ENCODE measurements around the gene TDRD10.

TDRD10 gene

DNA sequence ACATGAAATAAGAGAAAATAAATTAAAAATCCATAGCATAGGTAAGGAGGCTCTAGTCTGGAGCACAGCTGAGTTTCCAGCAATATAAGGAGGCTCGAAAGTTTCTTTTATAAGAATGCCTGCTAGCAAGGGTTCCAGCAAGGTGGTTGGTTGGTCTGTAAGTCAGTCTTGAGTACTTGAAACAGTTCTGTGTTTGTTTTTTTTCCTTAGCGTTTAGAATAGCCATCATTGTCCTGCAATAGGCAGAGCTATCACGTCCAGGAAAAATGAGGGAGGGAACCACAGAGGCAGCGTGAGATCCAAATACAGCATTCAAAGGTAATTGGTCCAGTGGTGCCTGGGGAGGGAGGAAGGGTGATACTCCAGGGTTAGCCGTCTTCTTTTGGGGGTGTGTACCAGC is 48.1 kb downstream of the TDRD10 start:
- Histone ChIP-seq H3K27ac (ENCODE audit: low read depth, low read length) (no peak overlapping the region), H3K9ac (ENCODE audit: low read length) (no peak overlapping the region), H3K79me2 (ENCODE audit: control insufficient read depth, insufficient read depth, low read length, poor library complexity) (no peaks in the 10 kb centered on the region), H4K91ac (ENCODE audit: low read depth, low read length) (no peak overlapping the region), H2AK5ac (ENCODE audit: low read length) (no peak overlapping the region), H3K4me3 (ENCODE audit: low read depth, low read length) (no peak overlapping the region), H3K9me3 (ENCODE audit: insufficient read depth, low read depth, low read length) (no peaks in the 10 kb centered on the region), H4K8ac (ENCODE audit: low read depth, low read length) (no peak overlapping the region), H3K4me2 (ENCODE audit: low read length) (no peak overlapping the region), H2BK12ac (ENCODE audit: low read length) (no peak overlapping the region), H2AFZ (ENCODE audit: insufficient read depth, low read length, poor library complexity) (no peak overlapping the region), H2BK5ac (ENCODE audit: low read depth, low read length, poor library complexity) (no peak overlapping the region), H3K27me3 (ENCODE audit: insufficient read depth, low read length) (no peaks in the 10 kb centered on the region), H3K4ac (ENCODE audit: low read depth, low read length) (no peak overlapping the region), H3K36me3 (ENCODE audit: control insufficient read depth in 1 of 2, insufficient read depth in 2 of 2, low read length in 2 of 2) (peaks cover 46 to 62% of the 10 kb centered on the region in 2 experiments), H3K23ac (ENCODE audit: low read length) (no peak overlapping the region), H3K4me1 (ENCODE audit: control insufficient read depth in 1 of 2, insufficient read depth in 2 of 2, low read length in 2 of 2) (no peaks in the 10 kb centered on the region), H3K18ac (ENCODE audit: low read length) (no peak overlapping the region), H4K12ac (ENCODE audit: low read depth, low read length) (no peak overlapping the region), H3K14ac (ENCODE audit: low read length) (no peak overlapping the region), H3K79me1 (ENCODE audit: low read length) (no peaks in the 10 kb centered on the region), H2BK120ac (ENCODE audit: insufficient read depth, low read length, poor library complexity) (no peak overlapping the region)
- DNase-seq: no peak
- WGBS (ENCODE audit: extremely low coverage, insufficient coverage, insufficient read length): no CpG with 5 or more reads among the region's 5 CpGs

DNA sequence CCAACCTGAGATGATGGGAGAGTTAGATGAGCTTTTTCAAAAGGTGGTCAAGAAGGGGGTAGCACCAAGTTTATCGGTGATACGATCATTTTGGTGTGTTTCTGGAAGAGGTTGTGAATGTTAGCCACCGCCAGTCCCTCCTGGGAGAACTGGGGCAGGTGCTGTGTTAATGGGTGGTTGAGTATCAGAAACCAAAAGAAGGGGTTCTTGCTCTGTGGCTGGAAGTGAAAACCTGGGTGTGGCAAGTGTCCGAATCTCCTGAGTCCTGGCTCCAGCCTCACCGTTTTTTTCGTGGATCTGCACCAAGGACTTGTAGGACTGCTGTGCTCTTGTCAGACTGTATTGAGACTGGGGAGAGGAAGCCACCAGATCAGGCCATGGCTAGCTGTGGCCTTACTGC is 48.6 kb downstream of the TDRD10 start:
- Histone ChIP-seq H3K27ac (ENCODE audit: low read depth, low read length) (no peak overlapping the region), H3K79me1 (ENCODE audit: low read length) (no peaks in the 10 kb centered on the region), H3K36me3 (ENCODE audit: control insufficient read depth in 1 of 2, insufficient read depth in 2 of 2, low read length in 2 of 2) (peaks cover 52 to 68% of the 10 kb centered on the region in 2 experiments), H4K12ac (ENCODE audit: low read depth, low read length) (no peak overlapping the region), H3K14ac (ENCODE audit: low read length) (no peak overlapping the region), H3K4ac (ENCODE audit: low read depth, low read length) (no peak overlapping the region), H4K91ac (ENCODE audit: low read depth, low read length) (no peak overlapping the region), H3K27me3 (ENCODE audit: insufficient read depth, low read length) (no peaks in the 10 kb centered on the region), H2BK120ac (ENCODE audit: insufficient read depth, low read length, poor library complexity) (no peak overlapping the region), H3K79me2 (ENCODE audit: control insufficient read depth, insufficient read depth, low read length, poor library complexity) (no peaks in the 10 kb centered on the region), H2AK5ac (ENCODE audit: low read length) (no peak overlapping the region), H2AFZ (ENCODE audit: insufficient read depth, low read length, poor library complexity) (no peak overlapping the region), H3K4me2 (ENCODE audit: low read length) (no peak overlapping the region), H2BK5ac (ENCODE audit: low read depth, low read length, poor library complexity) (no peak overlapping the region), H3K9ac (ENCODE audit: low read length) (no peak overlapping the region), H2BK12ac (ENCODE audit: low read length) (no peak overlapping the region), H4K8ac (ENCODE audit: low read depth, low read length) (no peak overlapping the region), H3K4me3 (ENCODE audit: low read depth, low read length) (no peak overlapping the region), H3K18ac (ENCODE audit: low read length) (no peak overlapping the region), H3K4me1 (ENCODE audit: control insufficient read depth in 1 of 2, insufficient read depth in 2 of 2, low read length in 2 of 2) (no peaks in the 10 kb centered on the region), H3K9me3 (ENCODE audit: insufficient read depth, low read depth, low read length) (no peaks in the 10 kb centered on the region), H3K23ac (ENCODE audit: low read length) (no peak overlapping the region)
- DNase-seq: no peak
- WGBS (ENCODE audit: extremely low coverage, insufficient coverage, insufficient read length): no CpG with 5 or more reads among the region's 6 CpGs

DNA sequence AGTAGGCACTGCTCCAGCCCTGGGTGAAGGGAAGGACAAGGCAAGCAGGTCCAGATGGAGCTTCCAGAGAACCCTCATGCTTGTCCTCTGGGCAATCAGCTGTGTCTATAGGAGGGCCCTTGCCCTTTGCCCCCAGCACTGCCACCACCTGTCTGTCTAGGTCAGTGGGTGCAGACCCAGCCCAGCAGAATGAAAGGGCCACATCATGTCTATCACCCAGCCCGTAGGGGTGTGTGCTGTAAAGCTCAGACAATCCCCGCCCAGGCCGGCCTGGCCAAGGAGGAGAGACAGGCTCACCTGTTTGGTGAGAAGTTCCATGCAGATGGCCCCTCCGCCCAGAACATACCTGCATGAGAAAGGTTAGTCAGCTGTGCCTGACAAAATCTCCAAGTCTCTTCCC is 49.5 kb downstream of the TDRD10 start:
- no peak overlapping the region for H3K18ac ChIP-seq (ENCODE audit: low read length)
- H2AFZ ChIP-seq (ENCODE audit: insufficient read depth, low read length, poor library complexity): no peak overlapping the region
- no peak overlapping the region for H2BK12ac ChIP-seq (ENCODE audit: low read length)
- H3K4me2 ChIP-seq (ENCODE audit: low read length): no peak overlapping the region
- no peak overlapping the region for H3K23ac ChIP-seq (ENCODE audit: low read length)
- H2AK5ac ChIP-seq (ENCODE audit: low read length): no peak overlapping the region
- no peaks in the 10 kb centered on the region for H3K79me2 ChIP-seq (ENCODE audit: control insufficient read depth, insufficient read depth, low read length, poor library complexity)
- no peak overlapping the region for H3K9ac ChIP-seq (ENCODE audit: low read length)
- no peak overlapping the region for H3K4ac ChIP-seq (ENCODE audit: low read depth, low read length)
- peaks cover 2 to 5% of the 10 kb centered on the region in 2 experiments for H3K4me1 ChIP-seq (ENCODE audit: control insufficient read depth in 1 of 2, insufficient read depth in 2 of 2, low read length in 2 of 2)
- H4K12ac ChIP-seq (ENCODE audit: low read depth, low read length): no peak overlapping the region
- no peak overlapping the region for H4K91ac ChIP-seq (ENCODE audit: low read depth, low read length)
- no peak overlapping the region for H2BK120ac ChIP-seq (ENCODE audit: insufficient read depth, low read length, poor library complexity)
- no peak overlapping the region for H3K14ac ChIP-seq (ENCODE audit: low read length)
- no peaks in the 10 kb centered on the region for H3K27me3 ChIP-seq (ENCODE audit: insufficient read depth, low read length)
- peaks cover 53 to 70% of the 10 kb centered on the region in 2 experiments for H3K36me3 ChIP-seq (ENCODE audit: control insufficient read depth in 1 of 2, insufficient read depth in 2 of 2, low read length in 2 of 2)
- no CpG with 5 or more reads among the region's 4 CpGs for WGBS (ENCODE audit: extremely low coverage, insufficient coverage, insufficient read length)
- no peaks in the 10 kb centered on the region for H3K79me1 ChIP-seq (ENCODE audit: low read length)
- H2BK5ac ChIP-seq (ENCODE audit: low read depth, low read length, poor library complexity): no peak overlapping the region
- DNase-seq: no peak
- H3K27ac ChIP-seq (ENCODE audit: low read depth, low read length): no peak overlapping the region
- no peak overlapping the region for H4K8ac ChIP-seq (ENCODE audit: low read depth, low read length)
- no peaks in the 10 kb centered on the region for H3K9me3 ChIP-seq (ENCODE audit: insufficient read depth, low read depth, low read length)
- H3K4me3 ChIP-seq (ENCODE audit: low read depth, low read length): no peak overlapping the region

DNA sequence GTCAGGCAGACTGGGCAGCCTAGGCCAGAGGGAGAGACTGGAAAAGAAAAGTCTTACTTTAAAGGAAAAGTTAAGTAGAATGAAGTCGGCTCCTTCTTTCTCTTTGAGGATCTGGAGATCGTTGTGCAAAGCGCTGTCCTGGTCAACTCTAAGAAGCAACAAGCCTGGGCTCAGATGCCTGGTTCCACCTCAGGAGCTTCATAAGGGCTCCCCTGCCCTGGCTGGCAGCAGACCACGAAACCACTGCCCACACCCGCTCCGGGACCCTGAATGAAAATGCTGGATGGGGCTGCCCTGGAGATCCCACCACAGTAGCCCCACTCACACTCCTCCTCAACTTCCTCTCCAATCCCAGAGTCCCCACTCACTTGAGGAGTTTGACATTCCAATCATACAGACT is 50.0 kb downstream of the TDRD10 start:
- no CpG with 5 or more reads among the region's 6 CpGs for WGBS (ENCODE audit: extremely low coverage, insufficient coverage, insufficient read length)
- Histone ChIP-seq H3K4me1 (ENCODE audit: control insufficient read depth in 1 of 2, insufficient read depth in 2 of 2, low read length in 2 of 2) (peaks cover 4 to 9% of the 10 kb centered on the region in 2 experiments), H4K8ac (ENCODE audit: low read depth, low read length) (no peak overlapping the region), H3K4me3 (ENCODE audit: low read depth, low read length) (no peak overlapping the region), H3K9me3 (ENCODE audit: insufficient read depth, low read depth, low read length) (no peaks in the 10 kb centered on the region), H3K79me1 (ENCODE audit: low read length) (no peaks in the 10 kb centered on the region), H3K79me2 (ENCODE audit: control insufficient read depth, insufficient read depth, low read length, poor library complexity) (peaks cover 2% of the 10 kb centered on the region), H2BK120ac (ENCODE audit: insufficient read depth, low read length, poor library complexity) (no peak overlapping the region), H3K4ac (ENCODE audit: low read depth, low read length) (no peak overlapping the region), H2BK12ac (ENCODE audit: low read length) (no peak overlapping the region), H3K14ac (ENCODE audit: low read length) (no peak overlapping the region), H2BK5ac (ENCODE audit: low read depth, low read length, poor library complexity) (no peak overlapping the region), H2AFZ (ENCODE audit: insufficient read depth, low read length, poor library complexity) (no peak overlapping the region), H3K18ac (ENCODE audit: low read length) (no peak overlapping the region), H3K9ac (ENCODE audit: low read length) (no peak overlapping the region), H2AK5ac (ENCODE audit: low read length) (no peak overlapping the region), H4K12ac (ENCODE audit: low read depth, low read length) (no peak overlapping the region), H3K27ac (ENCODE audit: low read depth, low read length) (no peak overlapping the region), H4K91ac (ENCODE audit: low read depth, low read length) (no peak overlapping the region), H3K27me3 (ENCODE audit: insufficient read depth, low read length) (no peaks in the 10 kb centered on the region), H3K36me3 (ENCODE audit: control insufficient read depth in 1 of 2, insufficient read depth in 2 of 2, low read length in 2 of 2) (peaks cover 53 to 70% of the 10 kb centered on the region in 2 experiments), H3K23ac (ENCODE audit: low read length) (no peak overlapping the region), H3K4me2 (ENCODE audit: low read length) (no peak overlapping the region)
- DNase-seq: no peak

Data from trophoblast cell (in vitro differentiated cells and primary cell).